ENCODE results near the gene MICAL3.

The MICAL3 gene

DNA sequence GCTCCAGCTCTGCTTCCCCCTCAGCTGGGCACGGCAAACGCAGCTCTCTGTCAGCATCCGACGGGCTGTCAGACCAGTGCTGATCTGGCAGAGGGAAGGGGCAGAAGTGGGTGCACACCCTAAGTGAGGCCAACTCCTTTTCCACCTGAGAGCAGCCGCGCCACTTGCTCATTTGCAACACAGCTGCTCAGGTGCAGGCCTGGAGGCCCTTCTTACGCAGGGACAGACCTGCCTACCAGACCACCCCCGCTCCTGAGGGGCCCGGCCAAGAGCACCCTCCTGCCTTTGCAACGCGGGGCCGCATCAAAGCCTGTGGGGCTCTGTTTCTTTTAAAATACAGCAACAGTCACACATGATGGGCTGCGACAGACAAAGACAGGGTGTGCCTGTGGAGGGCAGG, 202.3 kb downstream of the MICAL3 start:
- DNase-seq (ENCODE audit: low read depth): no peak
- TF ChIP-seq, protein P1, sequence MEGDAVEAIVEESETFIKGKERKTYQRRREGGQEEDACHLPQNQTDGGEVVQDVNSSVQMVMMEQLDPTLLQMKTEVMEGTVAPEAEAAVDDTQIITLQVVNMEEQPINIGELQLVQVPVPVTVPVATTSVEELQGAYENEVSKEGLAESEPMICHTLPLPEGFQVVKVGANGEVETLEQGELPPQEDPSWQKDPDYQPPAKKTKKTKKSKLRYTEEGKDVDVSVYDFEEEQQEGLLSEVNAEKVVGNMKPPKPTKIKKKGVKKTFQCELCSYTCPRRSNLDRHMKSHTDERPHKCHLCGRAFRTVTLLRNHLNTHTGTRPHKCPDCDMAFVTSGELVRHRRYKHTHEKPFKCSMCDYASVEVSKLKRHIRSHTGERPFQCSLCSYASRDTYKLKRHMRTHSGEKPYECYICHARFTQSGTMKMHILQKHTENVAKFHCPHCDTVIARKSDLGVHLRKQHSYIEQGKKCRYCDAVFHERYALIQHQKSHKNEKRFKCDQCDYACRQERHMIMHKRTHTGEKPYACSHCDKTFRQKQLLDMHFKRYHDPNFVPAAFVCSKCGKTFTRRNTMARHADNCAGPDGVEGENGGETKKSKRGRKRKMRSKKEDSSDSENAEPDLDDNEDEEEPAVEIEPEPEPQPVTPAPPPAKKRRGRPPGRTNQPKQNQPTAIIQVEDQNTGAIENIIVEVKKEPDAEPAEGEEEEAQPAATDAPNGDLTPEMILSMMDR (conservative IDR thresholded peaks at IDR 0.05; ENCODE audit: control insufficient read depth, insufficient read depth, low read depth, low read length): no peak
- H3K4me3 ChIP-seq (ENCODE audit: control insufficient read depth, low read depth, low read length): no peak overlapping the region

DNA sequence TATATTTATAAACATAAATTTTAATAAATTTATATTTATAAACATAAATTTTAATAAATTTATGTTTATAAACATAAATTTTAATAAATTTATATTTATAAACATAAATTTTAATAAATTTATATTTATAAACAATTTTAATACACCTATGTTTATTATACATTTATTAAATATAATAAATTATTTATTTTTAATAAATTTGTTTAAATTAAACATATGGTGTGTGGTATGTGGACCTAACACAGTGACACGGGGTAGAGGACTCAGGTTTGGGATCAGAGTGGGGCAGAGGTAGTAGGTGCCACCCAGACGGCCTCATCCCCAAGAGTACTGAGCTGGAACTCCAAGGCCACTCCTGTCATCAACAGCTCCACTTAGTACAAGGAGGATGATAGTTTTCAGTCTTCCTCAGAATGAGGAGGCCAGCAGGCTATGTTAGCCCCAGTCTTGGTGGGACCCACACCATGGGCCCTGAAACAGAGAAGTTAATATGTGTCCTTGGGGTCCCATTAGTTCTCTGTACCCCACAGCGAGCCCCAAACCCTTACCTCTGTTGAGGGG, 203.4 kb downstream of the MICAL3 start:
- TF ChIP-seq, protein P1 (conservative IDR thresholded peaks at IDR 0.05; ENCODE audit: control insufficient read depth, insufficient read depth, low read depth, low read length): no peak
- H3K4me3 ChIP-seq (ENCODE audit: control insufficient read depth, low read depth, low read length): no peak overlapping the region
- no peak for DNase-seq (ENCODE audit: low read depth)

DNA sequence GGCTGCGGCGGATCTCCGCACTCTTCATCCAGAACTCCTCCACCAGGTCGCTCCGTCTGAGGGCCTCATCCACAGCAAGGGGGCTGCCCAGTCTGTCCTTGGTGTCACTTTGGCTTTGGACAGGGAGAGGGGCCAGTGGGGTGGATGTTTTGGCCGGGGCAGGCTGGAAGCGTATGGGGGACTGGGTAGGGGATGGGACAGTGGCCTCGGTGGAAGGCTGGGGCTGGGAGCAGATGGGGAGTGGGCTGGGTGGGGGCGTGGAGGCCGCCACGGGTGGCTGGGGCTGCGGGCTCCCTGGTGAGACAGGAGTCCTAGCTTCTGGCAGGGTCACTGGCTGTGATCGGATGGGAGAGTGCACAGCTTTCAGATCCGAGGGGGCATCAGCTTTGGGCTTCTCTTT, 205.7 kb downstream of the MICAL3 start:
- no peak overlapping the region for H3K4me3 ChIP-seq (ENCODE audit: control insufficient read depth, low read depth, low read length)
- TF ChIP-seq, protein P1 (conservative IDR thresholded peaks at IDR 0.05; ENCODE audit: control insufficient read depth, insufficient read depth, low read depth, low read length): no peak
- no peak for DNase-seq (ENCODE audit: low read depth)

DNA sequence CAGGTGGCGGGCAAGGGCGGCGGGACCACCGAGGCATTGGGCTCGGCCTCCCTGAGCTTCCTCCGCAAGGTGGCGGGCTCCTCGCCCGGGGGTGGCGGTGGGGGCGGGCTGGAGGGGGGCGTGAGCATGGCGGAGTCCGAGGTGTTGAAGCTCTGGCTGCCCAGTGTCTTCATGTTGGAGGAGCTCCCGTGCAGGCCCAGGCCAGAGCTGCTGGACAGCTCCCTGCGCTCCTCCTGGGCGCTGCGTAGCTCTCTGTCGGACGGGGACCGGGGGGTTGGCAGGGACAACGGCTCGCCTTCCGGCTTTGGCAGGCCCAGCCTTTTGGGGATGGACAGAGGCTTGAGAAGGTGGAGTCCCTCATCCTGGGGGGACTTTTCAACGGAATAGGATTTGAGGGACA, 206.2 kb downstream of the MICAL3 start:
- DNase-seq (ENCODE audit: low read depth): no peak
- TF ChIP-seq, protein P1 (conservative IDR thresholded peaks at IDR 0.05; ENCODE audit: control insufficient read depth, insufficient read depth, low read depth, low read length): no peak
- no peak overlapping the region for H3K4me3 ChIP-seq (ENCODE audit: control insufficient read depth, low read depth, low read length)

DNA sequence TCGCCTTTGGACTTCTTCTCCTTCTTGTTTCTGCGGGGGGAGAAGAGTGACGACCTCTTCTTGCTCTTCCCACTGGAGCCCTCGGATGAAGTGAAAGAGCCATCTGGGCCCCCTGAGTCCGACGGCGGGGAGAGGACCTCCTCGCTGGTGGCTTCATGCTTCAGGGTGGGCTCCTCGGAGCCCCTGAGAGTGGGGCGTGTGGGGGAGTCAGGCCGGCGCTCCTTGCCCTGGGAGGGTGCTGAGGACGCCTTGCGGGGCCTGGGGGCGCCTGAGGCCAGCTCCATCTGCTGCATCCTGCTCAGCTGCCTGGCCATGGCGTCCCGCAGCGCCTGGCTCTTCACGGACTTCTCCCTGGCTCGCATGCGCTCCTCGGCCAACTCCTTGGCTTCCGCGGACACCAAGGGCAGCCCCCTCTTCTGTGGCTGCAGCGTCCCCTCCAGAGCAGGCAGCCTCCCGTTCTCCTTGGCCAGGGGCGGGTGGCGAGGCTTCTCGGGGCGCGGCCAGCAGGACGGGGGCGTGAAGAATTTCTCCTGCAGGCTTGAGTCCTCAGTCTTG, 206.8 kb downstream of the MICAL3 start:
- TF ChIP-seq, protein P1 (conservative IDR thresholded peaks at IDR 0.05; ENCODE audit: control insufficient read depth, insufficient read depth, low read depth, low read length): no peak
- no peak overlapping the region for H3K4me3 ChIP-seq (ENCODE audit: control insufficient read depth, low read depth, low read length)
- no peak for DNase-seq (ENCODE audit: low read depth)

DNA sequence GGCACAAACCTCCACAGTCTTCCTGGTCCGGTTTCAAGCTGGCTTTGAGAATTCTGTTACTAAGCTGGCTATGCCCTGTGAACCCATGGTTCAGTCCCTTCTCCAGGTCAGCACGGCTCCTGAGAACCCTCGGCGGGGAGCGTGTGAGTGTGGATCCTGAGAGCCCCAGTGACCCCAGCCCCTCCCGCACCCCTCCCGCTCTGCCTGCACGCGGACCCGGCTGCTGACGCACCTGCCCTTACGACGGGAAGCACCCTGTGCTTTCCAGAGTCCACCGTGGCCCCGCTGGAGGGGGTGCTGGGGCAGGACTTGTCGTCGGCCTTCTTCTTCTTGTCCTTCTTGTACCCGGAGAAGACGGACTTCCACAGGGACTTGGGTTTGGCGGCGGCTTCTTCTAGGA, 207.3 kb downstream of the MICAL3 start:
- no peak overlapping the region for H3K4me3 ChIP-seq (ENCODE audit: control insufficient read depth, low read depth, low read length)
- TF ChIP-seq, protein P1 (conservative IDR thresholded peaks at IDR 0.05; ENCODE audit: control insufficient read depth, insufficient read depth, low read depth, low read length): no peak
- DNase-seq (ENCODE audit: low read depth): no peak

DNA sequence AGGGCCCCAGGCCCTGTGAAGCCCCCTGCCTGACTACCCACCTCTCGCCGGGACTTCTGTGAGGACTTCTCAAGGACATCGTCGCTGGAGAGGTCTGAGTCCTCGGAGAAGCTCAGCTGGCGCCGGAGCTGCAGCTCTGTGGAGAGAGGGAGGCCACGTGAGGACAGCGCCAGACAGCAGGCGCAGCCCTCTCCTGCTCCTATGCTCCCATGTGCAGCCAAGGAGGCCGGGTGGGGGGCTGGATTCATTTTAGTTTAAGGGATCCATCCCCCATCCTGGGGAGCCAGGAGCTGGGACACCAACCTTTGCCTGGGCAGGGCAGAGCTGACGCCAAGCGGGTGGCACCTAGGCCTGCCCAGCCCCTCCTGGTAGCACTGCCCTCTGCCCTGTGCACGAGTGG, 207.7 kb downstream of the MICAL3 start:
- TF ChIP-seq, protein P1 (conservative IDR thresholded peaks at IDR 0.05; ENCODE audit: control insufficient read depth, insufficient read depth, low read depth, low read length): no peak
- no peak for DNase-seq (ENCODE audit: low read depth)

More for the DNA sequence above, 207.7 kb downstream of the MICAL3 start:
- no peak overlapping the region for H3K4me3 ChIP-seq (ENCODE audit: control insufficient read depth, low read depth, low read length)

Data from fibroblast of mammary gland (primary cell).